LNCaP clone FGC (cell line): ENCODE data around the gene PLEKHA5.

ENCODE experiments used
- DNase-seq: peaks from one replicate; pipeline ENCODE4 v3.0.0-alpha.2; 2011; ENCODE audit warnings: low read depth
- H3K4me3 ChIP-seq: 2 replicates; pipeline ENCODE4 v1.5.1; 2011; ENCODE audit warnings: mild to moderate bottlenecking, low read depth, low read length, control low read depth
- TF ChIP-seq, protein P1 (sequence below): IDR thresholded peaks from 2 replicates; pipeline ENCODE4 v1.5.1; 2012; ENCODE audit warnings: mild to moderate bottlenecking; ENCODE audit not compliant: control insufficient read depth, insufficient read depth; ENCODE audit errors: extremely low read depth

The PLEKHA5 gene

DNA sequence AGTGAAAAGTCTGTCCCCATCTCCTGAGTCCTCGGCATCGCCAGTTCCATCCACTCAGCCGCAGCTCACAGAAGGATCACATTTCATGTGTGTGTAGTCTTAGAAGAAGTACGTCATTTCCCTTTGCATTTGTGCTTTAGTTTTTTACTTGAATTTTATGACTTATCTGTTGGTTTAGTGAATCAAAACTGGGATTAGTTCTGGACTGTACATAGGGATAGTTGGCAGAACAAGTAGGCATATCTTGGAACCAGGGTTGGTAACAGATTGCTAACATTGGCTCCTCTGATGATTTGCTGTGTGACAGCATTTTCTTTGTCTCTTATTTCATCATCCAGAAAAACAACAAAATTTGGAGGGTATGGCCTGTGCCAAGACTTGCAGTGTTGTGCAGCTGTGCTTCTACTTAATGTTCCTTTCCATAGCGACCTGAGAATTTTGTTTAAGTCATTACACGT lies 240.2 kb downstream of the PLEKHA5 start:
- DNase-seq = no peak
- no peak overlapping the region for H3K4me3 ChIP-seq
- TF ChIP-seq, protein P1, sequence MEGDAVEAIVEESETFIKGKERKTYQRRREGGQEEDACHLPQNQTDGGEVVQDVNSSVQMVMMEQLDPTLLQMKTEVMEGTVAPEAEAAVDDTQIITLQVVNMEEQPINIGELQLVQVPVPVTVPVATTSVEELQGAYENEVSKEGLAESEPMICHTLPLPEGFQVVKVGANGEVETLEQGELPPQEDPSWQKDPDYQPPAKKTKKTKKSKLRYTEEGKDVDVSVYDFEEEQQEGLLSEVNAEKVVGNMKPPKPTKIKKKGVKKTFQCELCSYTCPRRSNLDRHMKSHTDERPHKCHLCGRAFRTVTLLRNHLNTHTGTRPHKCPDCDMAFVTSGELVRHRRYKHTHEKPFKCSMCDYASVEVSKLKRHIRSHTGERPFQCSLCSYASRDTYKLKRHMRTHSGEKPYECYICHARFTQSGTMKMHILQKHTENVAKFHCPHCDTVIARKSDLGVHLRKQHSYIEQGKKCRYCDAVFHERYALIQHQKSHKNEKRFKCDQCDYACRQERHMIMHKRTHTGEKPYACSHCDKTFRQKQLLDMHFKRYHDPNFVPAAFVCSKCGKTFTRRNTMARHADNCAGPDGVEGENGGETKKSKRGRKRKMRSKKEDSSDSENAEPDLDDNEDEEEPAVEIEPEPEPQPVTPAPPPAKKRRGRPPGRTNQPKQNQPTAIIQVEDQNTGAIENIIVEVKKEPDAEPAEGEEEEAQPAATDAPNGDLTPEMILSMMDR = no peak

DNA sequence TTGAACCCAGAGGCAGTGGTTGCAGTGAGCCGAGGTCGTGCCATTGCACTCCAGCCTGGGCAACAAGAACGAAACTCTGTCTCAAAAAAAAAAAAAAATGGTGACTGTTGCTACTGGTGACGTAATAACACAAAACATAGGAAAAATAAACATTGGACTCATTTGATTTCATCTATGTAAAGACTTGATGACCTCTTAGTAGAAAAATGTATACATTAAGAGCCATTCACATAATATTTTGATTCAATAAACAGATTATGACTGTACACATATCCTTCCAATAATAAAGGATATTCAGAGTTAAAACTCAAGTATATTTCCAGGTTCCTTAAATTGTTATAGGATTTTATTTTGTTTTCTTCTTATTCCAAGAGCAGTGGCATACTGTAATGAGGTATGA lies 244.1 kb downstream of the PLEKHA5 start:
- DNase-seq = no peak
- TF ChIP-seq, protein P1 = no peak
- H3K4me3 ChIP-seq = no peak overlapping the region

DNA sequence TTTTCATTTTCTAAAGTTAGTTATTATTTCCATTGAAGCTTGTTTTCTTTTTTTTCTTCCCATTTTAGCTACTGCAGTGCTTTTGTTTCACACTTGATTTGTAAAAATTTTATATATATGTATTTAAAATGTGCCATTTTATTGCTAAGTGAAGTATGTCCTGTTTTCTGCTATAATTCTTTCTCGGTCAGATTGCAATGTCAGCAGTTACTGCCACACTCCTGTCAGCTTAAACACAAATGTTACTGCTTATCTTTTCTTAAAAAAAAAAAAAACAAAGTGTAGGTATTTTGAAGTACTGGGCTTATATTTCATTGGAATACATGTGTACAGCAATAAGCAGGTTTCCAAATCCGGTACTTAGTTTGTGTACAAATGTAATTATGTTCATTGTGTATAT lies 246.4 kb downstream of the PLEKHA5 start:
- H3K4me3 ChIP-seq = no peak overlapping the region
- no peak for DNase-seq
- TF ChIP-seq, protein P1 = no peak

DNA sequence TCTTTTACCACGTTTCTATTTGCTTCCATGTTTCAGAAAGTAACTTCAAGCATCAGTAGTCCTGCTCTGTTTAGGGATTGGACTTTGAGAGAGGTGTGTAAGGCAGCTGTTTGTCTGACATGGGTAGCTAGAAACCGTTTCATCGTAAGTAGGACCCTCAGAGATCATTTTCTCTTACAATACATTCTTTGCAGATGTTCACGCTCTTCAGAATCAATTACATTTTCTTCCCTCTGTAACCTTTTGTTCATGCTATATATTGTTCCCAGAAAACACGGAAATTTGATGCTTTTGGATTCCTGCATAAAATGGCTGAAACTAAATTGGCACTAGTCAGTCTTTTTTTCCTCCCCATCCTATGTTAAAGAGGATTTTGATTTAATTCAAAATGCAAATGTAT lies 247.2 kb downstream of the PLEKHA5 start:
- TF ChIP-seq, protein P1 = no peak
- no peak overlapping the region for H3K4me3 ChIP-seq
- no peak for DNase-seq

DNA sequence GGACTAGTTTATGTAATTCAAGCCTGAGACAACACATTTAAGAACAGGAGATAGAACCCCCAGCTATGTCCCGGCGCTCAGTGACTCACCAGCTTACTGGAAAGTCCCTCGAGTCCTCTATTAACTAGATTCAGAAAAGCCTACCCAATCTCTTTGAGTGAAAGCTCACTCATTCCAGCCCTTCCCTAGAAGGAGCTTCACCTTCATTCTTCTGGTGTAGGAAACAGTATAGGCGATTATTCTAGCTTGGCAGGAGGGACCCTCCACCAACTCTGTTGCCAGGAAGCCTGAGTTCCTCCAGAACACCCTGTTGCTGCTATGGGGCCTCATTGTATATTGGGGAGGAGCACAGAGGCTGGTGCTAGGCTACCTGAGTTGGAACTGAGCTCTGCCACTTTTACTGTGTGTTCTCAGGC lies 252.6 kb downstream of the PLEKHA5 start:
- TF ChIP-seq, protein P1 = no peak
- no peak overlapping the region for H3K4me3 ChIP-seq
- DNase-seq = no peak

DNA sequence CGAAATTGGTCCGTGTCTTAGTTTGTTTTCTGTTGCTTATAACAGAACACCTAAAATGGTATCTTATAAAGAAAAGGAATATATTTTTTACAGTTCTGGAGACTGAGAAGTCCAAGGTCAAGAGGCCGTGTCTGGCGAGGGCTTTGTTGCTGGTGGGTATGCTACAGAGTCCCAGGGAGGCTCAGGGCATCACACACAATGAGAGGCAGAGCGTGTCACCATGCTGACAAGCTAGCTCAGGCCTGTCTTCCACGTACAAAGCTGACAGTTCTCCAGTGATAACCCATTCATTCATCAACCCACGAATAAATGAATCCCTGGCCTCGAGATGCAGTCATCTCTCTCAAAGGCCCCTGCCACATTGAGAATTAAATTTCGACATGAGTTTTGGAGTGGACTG lies 253.0 kb downstream of the PLEKHA5 start:
- no peak overlapping the region for H3K4me3 ChIP-seq
- TF ChIP-seq, protein P1 = no peak
- DNase-seq = no peak

DNA sequence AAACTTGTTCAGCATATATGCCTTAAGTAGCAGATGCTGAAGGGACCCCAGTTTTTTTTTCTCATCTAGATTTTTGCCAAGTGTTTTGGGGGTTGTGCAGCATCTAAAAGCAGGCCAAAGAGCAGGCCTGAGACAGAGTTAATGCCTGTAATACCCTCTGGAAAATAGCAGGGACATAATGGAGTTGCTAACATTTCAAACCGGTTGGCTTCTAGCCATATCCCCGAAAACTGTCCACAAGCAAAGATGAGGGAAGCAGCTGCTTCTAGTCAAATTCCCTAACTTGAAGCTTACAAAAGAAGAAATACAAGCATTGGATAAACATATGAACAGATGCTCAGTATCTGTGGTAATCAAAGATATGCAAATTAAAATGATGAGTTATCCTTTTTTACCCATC lies 257.6 kb downstream of the PLEKHA5 start:
- H3K4me3 ChIP-seq = no peak overlapping the region
- no peak for DNase-seq
- TF ChIP-seq, protein P1 = no peak
